HG02759 (cell line): Measurements from ENCODE around the gene MOSMO.
"Not testable (repeated sequence)": the region's sequence is repeated elsewhere in the genome, so short reads cannot be mapped to it uniquely, and the experiment has no call there.

ENCODE experiments used
- ATAC-seq: cut with Tn5 transposase; IDR thresholded peaks from one replicate; pipeline ENCODE4 v1.9.1; 2021; ENCODE audit warnings: mild to moderate bottlenecking, moderate library complexity; ENCODE audit not compliant: unreplicated experiment

Gene MOSMO

GRCh38 chr16:22091721-22092120, 83.8 kb downstream of the MOSMO start:
- ATAC-seq = no peak

- no peak for ATAC-seq
These were observed 84.4 kb downstream of the MOSMO start, which contains the start of gene VWA3A for GRCh38 chr16:22092143-22092933. TSS of gene VWA3A (plus strand) at chr16:22092541. CDS start at chr16:22092638, 97 bp downstream.

- ATAC-seq = no peak
These were observed 85.4 kb downstream of the MOSMO start for GRCh38 chr16:22093331-22093730.

GRCh38 chr16:22093996-22094395, 86.1 kb downstream of the MOSMO start:
- no peak for ATAC-seq

- no peak for ATAC-seq
These were observed 90.7 kb downstream of the MOSMO start for GRCh38 chr16:22098405-22099255.

- ATAC-seq = no peak
These were observed 91.5 kb downstream of the MOSMO start for GRCh38 chr16:22099256-22099975.

- no peak for ATAC-seq
These were observed 95.5 kb downstream of the MOSMO start for GRCh38 chr16:22103441-22103840.

- no peak for ATAC-seq
These were observed 101.5 kb downstream of the MOSMO start for GRCh38 chr16:22109258-22109898.

- not testable (repeated sequence) for ATAC-seq
These were observed 103.7 kb downstream of the MOSMO start for GRCh38 chr16:22111629-22112028.

GRCh38 chr16:22116095-22116700, 108.3 kb downstream of the MOSMO start:
- no peak for ATAC-seq

GRCh38 chr16:22117609-22118008, 109.7 kb downstream of the MOSMO start:
- ATAC-seq = no peak

GRCh38 chr16:22120440-22120839, 112.5 kb downstream of the MOSMO start:
- no peak for ATAC-seq

GRCh38 chr16:22122239-22122638, 114.3 kb downstream of the MOSMO start:
- no peak for ATAC-seq

- no peak for ATAC-seq
These were observed 115.2 kb downstream of the MOSMO start for GRCh38 chr16:22123146-22123545.

GRCh38 chr16:22123759-22124490, 116.0 kb downstream of the MOSMO start:
- no peak for ATAC-seq

- no peak for ATAC-seq
These were observed 116.8 kb downstream of the MOSMO start for GRCh38 chr16:22124583-22125284.

GRCh38 chr16:22126037-22126558, 118.2 kb downstream of the MOSMO start:
- ATAC-seq = no peak

GRCh38 chr16:22128537-22128936, 120.6 kb downstream of the MOSMO start:
- ATAC-seq = not testable (repeated sequence)

- no peak for ATAC-seq
These were observed 122.6 kb downstream of the MOSMO start for GRCh38 chr16:22130528-22130927.
